ENCODE results near the gene NSD1. TPM values are rescaled to one million over a fixed set of nuclear protein-coding genes. Genes with fewer than 3 reads are reported as not detected.

NSD1 gene
- total RNA-seq, 2 experiments from 2014 or later, result 87.6 to 93.3 TPM

DNA sequence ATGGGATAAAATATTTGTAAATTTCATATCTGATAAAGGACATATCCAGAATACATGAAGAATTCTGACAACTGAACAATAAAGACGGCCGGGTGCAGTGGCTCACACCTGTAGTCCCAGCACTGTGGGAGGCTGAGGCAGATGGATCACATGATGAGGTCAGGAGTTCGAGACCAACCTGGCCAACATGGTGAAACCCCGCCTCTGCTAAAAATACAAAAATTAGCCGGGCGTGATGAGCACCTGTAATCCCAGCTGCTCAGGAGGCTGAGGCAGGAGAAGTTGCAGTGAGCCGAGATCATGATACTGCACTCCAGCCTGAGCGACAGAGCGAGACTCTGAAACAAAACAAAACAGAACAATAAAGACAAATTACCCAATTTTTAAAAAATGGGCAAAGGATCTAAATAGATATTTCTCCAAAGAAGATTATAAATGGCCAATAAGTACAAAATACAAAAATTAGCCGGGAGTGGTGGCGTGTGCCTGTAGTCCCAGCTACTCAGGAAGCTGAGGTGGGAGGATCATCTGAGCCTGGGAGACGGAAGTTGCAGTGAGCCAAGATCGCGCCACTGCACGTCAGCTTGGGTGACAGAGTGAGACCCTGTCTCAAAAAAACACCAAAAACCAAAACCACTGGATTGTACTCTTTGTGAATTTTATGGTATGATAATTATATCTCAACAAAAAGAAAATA lies 9.6 kb upstream of the NSD1 start:
- Histone ChIP-seq H3K27me3 (ENCODE audit: control insufficient read depth in 1 of 2, insufficient read depth in 2 of 2, low read length in 2 of 2) (no peaks in the 10 kb centered on the region), H3K9me3 (ENCODE audit: control insufficient read depth in 1 of 2, insufficient read depth in 1 of 2, low read length in 2 of 2) (no peaks in the 10 kb centered on the region), H3K4me3 (ENCODE audit: low read length) (no peak overlapping the region), H3K36me3 (ENCODE audit: insufficient read depth, low read length) (no peaks in the 10 kb centered on the region), H3K4me1 (ENCODE audit: insufficient read depth, low read length) (peaks cover 13% of the 10 kb centered on the region), H3K27ac (ENCODE audit: low read depth in 1 of 2, low read length in 2 of 2) (no peak overlapping the region)
- Mint-ChIP-seq H3K4me3 (no peak overlapping the region), H3K36me3 (ENCODE audit: low read depth) (no peaks in the 10 kb centered on the region), H3K9me3 (no peaks in the 10 kb centered on the region), H3K27me3 (no peaks in the 10 kb centered on the region), H3K27ac (no peak overlapping the region), H3K4me1 (ENCODE audit: low read depth) (peaks cover 14% of the 10 kb centered on the region)
- intact Hi-C loops (cut with DNase I, micrococcal nuclease), result no loop called here
- ChIA-PET CTCF (interaction anchor here (0.9 to 1.4 kb wide), 3 partner anchors 9 to 13 kb away, joined by 3 to 5 read pairs (median 4); no protein-coding TSS in a partner anchor), POLR2A (interaction anchor here (0.6 to 1.6 kb wide), 2 partner anchors 10 to 52 kb away, joined by 4 to 16 read pairs; partner anchors contain the start of gene NSD1)
- ATAC-seq (ENCODE audit: poor library complexity), result no peak
- TF ChIP-seq, protein P1, sequence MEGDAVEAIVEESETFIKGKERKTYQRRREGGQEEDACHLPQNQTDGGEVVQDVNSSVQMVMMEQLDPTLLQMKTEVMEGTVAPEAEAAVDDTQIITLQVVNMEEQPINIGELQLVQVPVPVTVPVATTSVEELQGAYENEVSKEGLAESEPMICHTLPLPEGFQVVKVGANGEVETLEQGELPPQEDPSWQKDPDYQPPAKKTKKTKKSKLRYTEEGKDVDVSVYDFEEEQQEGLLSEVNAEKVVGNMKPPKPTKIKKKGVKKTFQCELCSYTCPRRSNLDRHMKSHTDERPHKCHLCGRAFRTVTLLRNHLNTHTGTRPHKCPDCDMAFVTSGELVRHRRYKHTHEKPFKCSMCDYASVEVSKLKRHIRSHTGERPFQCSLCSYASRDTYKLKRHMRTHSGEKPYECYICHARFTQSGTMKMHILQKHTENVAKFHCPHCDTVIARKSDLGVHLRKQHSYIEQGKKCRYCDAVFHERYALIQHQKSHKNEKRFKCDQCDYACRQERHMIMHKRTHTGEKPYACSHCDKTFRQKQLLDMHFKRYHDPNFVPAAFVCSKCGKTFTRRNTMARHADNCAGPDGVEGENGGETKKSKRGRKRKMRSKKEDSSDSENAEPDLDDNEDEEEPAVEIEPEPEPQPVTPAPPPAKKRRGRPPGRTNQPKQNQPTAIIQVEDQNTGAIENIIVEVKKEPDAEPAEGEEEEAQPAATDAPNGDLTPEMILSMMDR (IDR thresholded peaks at IDR 0.05), result no peak
- DNase-seq, result no peak

DNA sequence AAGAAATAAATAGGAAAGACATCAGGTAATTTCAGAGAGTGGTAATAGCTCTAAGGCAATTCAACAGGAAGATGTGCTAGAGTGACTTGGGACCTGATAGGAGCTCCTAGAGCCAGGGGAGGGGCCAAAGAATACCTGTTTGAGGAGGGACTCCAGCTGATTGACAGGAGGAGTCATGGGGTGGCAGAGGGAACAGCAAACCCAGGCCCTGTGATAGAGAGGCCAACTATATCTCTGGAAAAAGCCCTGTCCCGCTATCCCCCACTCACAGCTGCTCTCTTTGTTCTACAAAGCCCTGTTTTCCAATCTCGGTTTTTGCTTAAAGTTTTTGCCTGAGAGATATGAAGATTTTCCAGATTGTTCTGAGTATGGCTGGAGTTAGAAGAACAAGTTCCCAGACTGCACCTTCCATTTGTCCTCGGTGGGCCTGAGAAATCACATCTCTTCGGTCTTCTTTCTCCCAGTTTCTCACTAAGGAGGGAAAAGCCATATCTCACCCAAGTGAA lies 9.0 kb upstream of the NSD1 start:
- ATAC-seq (ENCODE audit: poor library complexity) (peak; percentile 79), DNase-seq (peak in 2 of 14 experiments; percentile 29 to 44)
- Histone ChIP-seq H3K27ac (ENCODE audit: low read depth in 1 of 2, low read length in 2 of 2) (no peak overlapping the region), H3K9me3 (ENCODE audit: control insufficient read depth in 1 of 2, insufficient read depth in 1 of 2, low read length in 2 of 2) (no peaks in the 10 kb centered on the region), H3K36me3 (ENCODE audit: insufficient read depth, low read length) (no peaks in the 10 kb centered on the region), H3K27me3 (ENCODE audit: control insufficient read depth in 1 of 2, insufficient read depth in 2 of 2, low read length in 2 of 2) (no peaks in the 10 kb centered on the region), H3K4me3 (ENCODE audit: low read length) (no peak overlapping the region), H3K4me1 (ENCODE audit: insufficient read depth, low read length) (peaks cover 19% of the 10 kb centered on the region)
- H3K4me3 Mint-ChIP-seq, result no peak overlapping the region
- H3K27ac Mint-ChIP-seq, result no peak overlapping the region
- peaks cover 20% of the 10 kb centered on the region for H3K4me1 Mint-ChIP-seq (ENCODE audit: low read depth)
- H3K36me3 Mint-ChIP-seq (ENCODE audit: low read depth), result no peaks in the 10 kb centered on the region
- no peaks in the 10 kb centered on the region for H3K9me3 Mint-ChIP-seq
- no peaks in the 10 kb centered on the region for H3K27me3 Mint-ChIP-seq
- CTCF ChIA-PET, result interaction anchor here (0.9 to 1.4 kb wide), 3 partner anchors 8 to 12 kb away, joined by 3 to 5 read pairs (median 4); no protein-coding TSS in a partner anchor
- intact Hi-C loops (cut with DNase I, micrococcal nuclease), result no loop called here
- POLR2A ChIA-PET, result interaction anchor here (0.6 to 1.6 kb wide), 2 partner anchors 9 to 52 kb away, joined by 4 to 16 read pairs; partner anchors contain the start of gene NSD1
- TF ChIP-seq, protein P1 (IDR thresholded peaks at IDR 0.05), result no peak

DNA sequence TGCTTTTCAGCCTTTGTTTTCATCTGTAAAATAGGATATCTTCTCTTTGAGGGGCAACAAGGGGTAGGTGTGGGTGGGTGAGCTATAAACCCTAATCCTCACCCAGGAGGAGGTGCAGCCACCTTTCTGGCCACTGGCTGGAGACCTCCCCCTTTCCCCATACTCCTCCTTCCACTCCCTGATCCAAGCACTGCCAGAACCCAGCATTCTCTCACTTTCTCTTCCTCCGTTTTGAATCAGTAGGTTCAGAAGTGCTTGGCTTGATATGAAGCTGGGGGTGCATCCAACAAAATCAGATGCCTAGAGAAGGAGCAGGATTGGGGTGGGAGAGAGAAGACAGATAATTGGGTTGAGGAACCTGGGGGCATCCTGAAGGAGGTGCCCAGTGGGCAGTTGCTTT lies 6.8 kb upstream of the NSD1 start:
- Mint-ChIP-seq H3K36me3 (ENCODE audit: low read depth) (peaks cover 6% of the 10 kb centered on the region), H3K4me1 (ENCODE audit: low read depth) (peaks cover 42% of the 10 kb centered on the region), H3K27ac (no peak overlapping the region), H3K9me3 (no peaks in the 10 kb centered on the region), H3K4me3 (no peak overlapping the region), H3K27me3 (no peaks in the 10 kb centered on the region)
- no peaks in the 10 kb centered on the region for H3K36me3 ChIP-seq (ENCODE audit: insufficient read depth, low read length)
- TF ChIP-seq, protein P1 (IDR thresholded peaks at IDR 0.05), result no peak
- no peak for DNase-seq
- peaks cover 25% of the 10 kb centered on the region for H3K4me1 ChIP-seq (ENCODE audit: insufficient read depth, low read length)
- H3K27ac ChIP-seq (ENCODE audit: low read depth in 1 of 2, low read length in 2 of 2), result no peak overlapping the region
- no peak overlapping the region for H3K4me3 ChIP-seq (ENCODE audit: low read length)
- H3K9me3 ChIP-seq (ENCODE audit: control insufficient read depth in 1 of 2, insufficient read depth in 1 of 2, low read length in 2 of 2), result no peaks in the 10 kb centered on the region
- intact Hi-C loops (cut with DNase I, micrococcal nuclease), result no loop called here
- POLR2A ChIA-PET, result no interaction called here
- CTCF ChIA-PET, result interaction anchor here (0.6 to 1.2 kb wide), 4 partner anchors 11 to 14 kb away, joined by 3 read pairs; no protein-coding TSS in a partner anchor
- ATAC-seq (ENCODE audit: poor library complexity), result no peak
- no peaks in the 10 kb centered on the region for H3K27me3 ChIP-seq (ENCODE audit: control insufficient read depth in 1 of 2, insufficient read depth in 2 of 2, low read length in 2 of 2)

Data from CD4-positive, alpha-beta T cell (primary cell).